Panc1 (cell line): ENCODE results near the gene GPR32.
"Not testable (repeated sequence)": the region's sequence is repeated elsewhere in the genome, so short reads cannot be mapped to it uniquely, and the experiment has no call there.

Experiments used
- POLR2AphosphoS5 ChIP-seq: IDR thresholded peaks from 2 replicates; pipeline ENCODE4 v1.6.1; 2012; ENCODE audit warnings: mild to moderate bottlenecking, low read depth, low read length, moderate library complexity
- TF ChIP-seq, protein P1 (sequence below): fragments of 450-650 bp; IDR thresholded peaks from 2 replicates; pipeline ENCODE4 v1.5.1; 2017; ENCODE audit warnings: mild to moderate bottlenecking

DNA sequence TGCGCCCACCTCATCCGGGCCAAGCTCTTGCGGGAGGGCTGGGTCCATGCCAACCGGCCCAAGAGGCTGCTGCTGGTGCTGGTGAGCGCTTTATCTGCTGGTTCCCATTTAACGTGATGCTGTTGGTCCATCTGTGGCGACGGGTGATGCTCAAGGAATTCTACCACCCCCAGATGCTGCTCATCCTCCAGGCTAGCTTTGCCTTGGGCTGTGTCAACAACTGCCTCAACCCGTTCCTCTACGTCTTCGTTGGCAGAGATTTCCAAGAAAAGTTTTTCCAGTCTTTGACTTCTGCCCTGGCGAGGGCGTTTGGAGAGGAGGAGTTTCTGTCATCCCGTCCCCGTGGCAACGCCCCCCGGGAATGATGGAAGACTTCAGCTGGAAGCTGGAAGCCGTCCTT lies 11.2 kb upstream of the GPR32 start:
- TF ChIP-seq, protein P1, sequence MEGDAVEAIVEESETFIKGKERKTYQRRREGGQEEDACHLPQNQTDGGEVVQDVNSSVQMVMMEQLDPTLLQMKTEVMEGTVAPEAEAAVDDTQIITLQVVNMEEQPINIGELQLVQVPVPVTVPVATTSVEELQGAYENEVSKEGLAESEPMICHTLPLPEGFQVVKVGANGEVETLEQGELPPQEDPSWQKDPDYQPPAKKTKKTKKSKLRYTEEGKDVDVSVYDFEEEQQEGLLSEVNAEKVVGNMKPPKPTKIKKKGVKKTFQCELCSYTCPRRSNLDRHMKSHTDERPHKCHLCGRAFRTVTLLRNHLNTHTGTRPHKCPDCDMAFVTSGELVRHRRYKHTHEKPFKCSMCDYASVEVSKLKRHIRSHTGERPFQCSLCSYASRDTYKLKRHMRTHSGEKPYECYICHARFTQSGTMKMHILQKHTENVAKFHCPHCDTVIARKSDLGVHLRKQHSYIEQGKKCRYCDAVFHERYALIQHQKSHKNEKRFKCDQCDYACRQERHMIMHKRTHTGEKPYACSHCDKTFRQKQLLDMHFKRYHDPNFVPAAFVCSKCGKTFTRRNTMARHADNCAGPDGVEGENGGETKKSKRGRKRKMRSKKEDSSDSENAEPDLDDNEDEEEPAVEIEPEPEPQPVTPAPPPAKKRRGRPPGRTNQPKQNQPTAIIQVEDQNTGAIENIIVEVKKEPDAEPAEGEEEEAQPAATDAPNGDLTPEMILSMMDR: not testable (repeated sequence)
- TF ChIP-seq POLR2AphosphoS5: not testable (repeated sequence)
